Hepatocyte (in vitro differentiated cells): ENCODE measurements around the gene CD82.

Experiments used
- CTCF ChIP-seq: fragments of 200-600 bp; sonication (generic); IDR thresholded peaks from 2 replicates; pipeline ENCODE4 v1.5.1; 2016; ENCODE audit warnings: antibody characterized with exemption, mild to moderate bottlenecking; ENCODE audit not compliant: poor library complexity
- EZH2phosphoT487 ChIP-seq: fragments of 200-600 bp; sonication (generic); IDR thresholded peaks from one replicate; pipeline ENCODE4 v1.6.1; 2018; ENCODE audit warnings: antibody characterized with exemption, mild to moderate bottlenecking, low read depth, moderate library complexity; ENCODE audit not compliant: unreplicated experiment, severe bottlenecking

- TF ChIP-seq CTCF (no peak), EZH2phosphoT487 (no peak)
Observed at GRCh38 chr11:44654057-44654456, 88.6 kb downstream of the CD82 start.
